ENCODE measurements around the gene TTBK1. TPM values are rescaled to one million over a fixed set of nuclear protein-coding genes. Genes with fewer than 3 reads are reported as not detected.

TTBK1 gene
- total and polyA plus RNA-seq, 2 donors (not counting 1 experiment from before 2014, with no cell fraction given) = under 0.01 TPM; not detected in 1

GRCh38 chr6:43268782-43269272 lies 25.5 kb downstream of the TTBK1 start:
- no peak overlapping the region for H3K27ac ChIP-seq (ENCODE audit: insufficient read depth, low read length)

GRCh38 chr6:43269273-43270007 lies 26.2 kb downstream of the TTBK1 start:
- Histone ChIP-seq H4K20me1 (ENCODE audit: control insufficient read depth, extremely low read depth, insufficient read depth, low read length) (no peaks in the 10 kb centered on the region), H3K9me3 (ENCODE audit: control insufficient read depth, insufficient read depth, low read depth, low read length) (no peaks in the 10 kb centered on the region), H2AFZ (ENCODE audit: low read length) (no peak overlapping the region), H3K9ac (ENCODE audit: insufficient read depth, low read length) (no peak overlapping the region), H3K4me1 (ENCODE audit: control insufficient read depth, extremely low read depth, insufficient read depth, low read length) (peaks cover 3% of the 10 kb centered on the region), H3K36me3 (ENCODE audit: control insufficient read depth, insufficient read depth, low read length) (no peaks in the 10 kb centered on the region), H3K27me3 (ENCODE audit: control insufficient read depth, insufficient read depth, low read length) (peaks cover 49% of the 10 kb centered on the region), H3K27ac (ENCODE audit: insufficient read depth, low read length) (no peak overlapping the region), H3K4me3 (replicated peaks in 1 of 4; ENCODE audit: control extremely low read depth in 1 of 4, insufficient read depth in 1 of 4, low read depth in 3 of 4, low read length in 4 of 4) (peak overlapping the region in 2 of 4 experiments; percentile 17 to 42), H3K4me2 (ENCODE audit: extremely low read depth, insufficient read depth, low read length) (peak overlapping the region; percentile 4), H3K79me2 (ENCODE audit: control insufficient read depth, insufficient read depth, low read length) (no peaks in the 10 kb centered on the region)
- TF ChIP-seq EZH2 (IDR thresholded peaks at IDR 0.05; ENCODE audit: low read length, missing control alignments) = peak; percentile 72
- TF ChIP-seq, protein P1, sequence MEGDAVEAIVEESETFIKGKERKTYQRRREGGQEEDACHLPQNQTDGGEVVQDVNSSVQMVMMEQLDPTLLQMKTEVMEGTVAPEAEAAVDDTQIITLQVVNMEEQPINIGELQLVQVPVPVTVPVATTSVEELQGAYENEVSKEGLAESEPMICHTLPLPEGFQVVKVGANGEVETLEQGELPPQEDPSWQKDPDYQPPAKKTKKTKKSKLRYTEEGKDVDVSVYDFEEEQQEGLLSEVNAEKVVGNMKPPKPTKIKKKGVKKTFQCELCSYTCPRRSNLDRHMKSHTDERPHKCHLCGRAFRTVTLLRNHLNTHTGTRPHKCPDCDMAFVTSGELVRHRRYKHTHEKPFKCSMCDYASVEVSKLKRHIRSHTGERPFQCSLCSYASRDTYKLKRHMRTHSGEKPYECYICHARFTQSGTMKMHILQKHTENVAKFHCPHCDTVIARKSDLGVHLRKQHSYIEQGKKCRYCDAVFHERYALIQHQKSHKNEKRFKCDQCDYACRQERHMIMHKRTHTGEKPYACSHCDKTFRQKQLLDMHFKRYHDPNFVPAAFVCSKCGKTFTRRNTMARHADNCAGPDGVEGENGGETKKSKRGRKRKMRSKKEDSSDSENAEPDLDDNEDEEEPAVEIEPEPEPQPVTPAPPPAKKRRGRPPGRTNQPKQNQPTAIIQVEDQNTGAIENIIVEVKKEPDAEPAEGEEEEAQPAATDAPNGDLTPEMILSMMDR (conservative IDR thresholded peaks at IDR 0.05 in 1 of 2, IDR thresholded peaks at IDR 0.05 in 1 of 2; ENCODE audit: low read depth in 1 of 2, low read length in 2 of 2) = no peak
- no peak for DNase-seq (ENCODE audit: low read depth in 2 of 2)

More at GRCh38 chr6:43268782-43269272, 25.5 kb downstream of the TTBK1 start:
- no peak for DNase-seq (ENCODE audit: low read depth in 2 of 2)
- Histone ChIP-seq H2AFZ (ENCODE audit: low read length) (no peak overlapping the region), H3K27me3 (ENCODE audit: control insufficient read depth, insufficient read depth, low read length) (peaks cover 44% of the 10 kb centered on the region), H3K4me1 (ENCODE audit: control insufficient read depth, extremely low read depth, insufficient read depth, low read length) (peaks cover 3% of the 10 kb centered on the region), H3K36me3 (ENCODE audit: control insufficient read depth, insufficient read depth, low read length) (no peaks in the 10 kb centered on the region), H3K9me3 (ENCODE audit: control insufficient read depth, insufficient read depth, low read depth, low read length) (no peaks in the 10 kb centered on the region), H3K4me3 (replicated peaks in 1 of 4; ENCODE audit: control extremely low read depth in 1 of 4, insufficient read depth in 1 of 4, low read depth in 3 of 4, low read length in 4 of 4) (no peak overlapping the region), H3K4me2 (ENCODE audit: extremely low read depth, insufficient read depth, low read length) (no peak overlapping the region), H3K79me2 (ENCODE audit: control insufficient read depth, insufficient read depth, low read length) (no peaks in the 10 kb centered on the region), H4K20me1 (ENCODE audit: control insufficient read depth, extremely low read depth, insufficient read depth, low read length) (no peaks in the 10 kb centered on the region), H3K9ac (ENCODE audit: insufficient read depth, low read length) (no peak overlapping the region)
- TF ChIP-seq, protein P1 (conservative IDR thresholded peaks at IDR 0.05 in 1 of 2, IDR thresholded peaks at IDR 0.05 in 1 of 2; ENCODE audit: low read depth in 1 of 2, low read length in 2 of 2) = no peak
- no peak for TF ChIP-seq EZH2 (IDR thresholded peaks at IDR 0.05; ENCODE audit: low read length, missing control alignments)

GRCh38 chr6:43271103-43271815 lies 28.0 kb downstream of the TTBK1 start:
- no peak overlapping the region for H3K4me3 ChIP-seq (replicated peaks in 1 of 4; ENCODE audit: control extremely low read depth in 1 of 4, insufficient read depth in 1 of 4, low read depth in 3 of 4, low read length in 4 of 4)
- H3K27me3 ChIP-seq (ENCODE audit: control insufficient read depth, insufficient read depth, low read length) = peaks cover 54% of the 10 kb centered on the region
- TF ChIP-seq, protein P1 (conservative IDR thresholded peaks at IDR 0.05 in 1 of 2, IDR thresholded peaks at IDR 0.05 in 1 of 2; ENCODE audit: low read depth in 1 of 2, low read length in 2 of 2) = no peak
- TF ChIP-seq EZH2 (IDR thresholded peaks at IDR 0.05; ENCODE audit: low read length, missing control alignments) = no peak
- no peaks in the 10 kb centered on the region for H3K79me2 ChIP-seq (ENCODE audit: control insufficient read depth, insufficient read depth, low read length)
- no peaks in the 10 kb centered on the region for H3K9me3 ChIP-seq (ENCODE audit: control insufficient read depth, insufficient read depth, low read depth, low read length)
- no peak overlapping the region for H3K9ac ChIP-seq (ENCODE audit: insufficient read depth, low read length)
- H3K4me2 ChIP-seq (ENCODE audit: extremely low read depth, insufficient read depth, low read length) = no peak overlapping the region
- no peak for DNase-seq (ENCODE audit: low read depth in 2 of 2)
- peaks cover 3% of the 10 kb centered on the region for H3K4me1 ChIP-seq (ENCODE audit: control insufficient read depth, extremely low read depth, insufficient read depth, low read length)
- no peak overlapping the region for H3K27ac ChIP-seq (ENCODE audit: insufficient read depth, low read length)
- no peak overlapping the region for H2AFZ ChIP-seq (ENCODE audit: low read length)
- H4K20me1 ChIP-seq (ENCODE audit: control insufficient read depth, extremely low read depth, insufficient read depth, low read length) = no peaks in the 10 kb centered on the region
- no peaks in the 10 kb centered on the region for H3K36me3 ChIP-seq (ENCODE audit: control insufficient read depth, insufficient read depth, low read length)

Data from fibroblast of lung (primary cell).